HCEC 1CT (cell line): ENCODE measurements around the gene LNPEP.
"Not testable (repeated sequence)": the region's sequence is repeated elsewhere in the genome, so short reads cannot be mapped to it uniquely, and the experiment has no call there.

ENCODE experiments used
- DNase-seq: peaks from one replicate; pipeline ENCODE4 v3.0.0-alpha.2; 2017

The LNPEP gene

GRCh38 chr5:97070234-97070633, 134.4 kb downstream of the LNPEP start:
- no peak for DNase-seq

GRCh38 chr5:97071101-97071500, 135.2 kb downstream of the LNPEP start:
- DNase-seq = peak; percentile 86

GRCh38 chr5:97071993-97072392, 136.1 kb downstream of the LNPEP start:
- no peak for DNase-seq

- DNase-seq = no peak
Measured at GRCh38 chr5:97072696-97073095, 136.8 kb downstream of the LNPEP start.

- DNase-seq = no peak
Measured at GRCh38 chr5:97073420-97073819, 137.5 kb downstream of the LNPEP start.

GRCh38 chr5:97074859-97075489, 139.1 kb downstream of the LNPEP start:
- no peak for DNase-seq

GRCh38 chr5:97075649-97076048, 139.8 kb downstream of the LNPEP start:
- DNase-seq = no peak

GRCh38 chr5:97076098-97076497, 140.2 kb downstream of the LNPEP start:
- DNase-seq = no peak

- no peak for DNase-seq
Measured at GRCh38 chr5:97077246-97077645, 141.4 kb downstream of the LNPEP start.

- DNase-seq = peak; percentile 5
Measured at GRCh38 chr5:97078958-97079743, 143.3 kb downstream of the LNPEP start.

- DNase-seq = not testable (repeated sequence)
Measured at GRCh38 chr5:97084782-97085458, 149.0 kb downstream of the LNPEP start.

- DNase-seq = no peak
Measured at GRCh38 chr5:97085459-97086181, 149.7 kb downstream of the LNPEP start.
